SK-N-MC (cell line): ENCODE results near the gene PRKG1.

Experiments used
- DNase-seq: peaks from one replicate; pipeline ENCODE4 v3.0.0-alpha.2; 2011; ENCODE audit warnings: low read depth, low spot score
- H3K27ac ChIP-seq: fragments of 200-600 bp; sonication (generic); 2 replicates; pipeline ENCODE4 v1.5.1; 2016; ENCODE audit warnings: mixed run types
- H3K36me3 ChIP-seq: fragments of 200-600 bp; sonication (generic); 2 replicates; pipeline ENCODE4 v1.6.1; 2017; ENCODE audit warnings: antibody characterized with exemption, low read length, mixed read lengths; ENCODE audit not compliant: insufficient read depth
- H3K4me3 ChIP-seq: fragments of 200-600 bp; sonication (generic); 2 replicates; pipeline ENCODE4 v1.5.1; 2016
- H3K9ac ChIP-seq: fragments of 200-600 bp; sonication (generic); 2 replicates; pipeline ENCODE4 v1.8.0; 2017; ENCODE audit warnings: mixed run types, mixed read lengths; ENCODE audit not compliant: insufficient read length
- H3K9me3 ChIP-seq: fragments of 200-600 bp; sonication (generic); 2 replicates; pipeline ENCODE4 v1.6.1; 2017; ENCODE audit warnings: low read depth, mild to moderate bottlenecking, antibody characterized with exemption, low read length, moderate library complexity, mixed read lengths
- EZH2 ChIP-seq: fragments of 200-600 bp; sonication (generic); IDR thresholded peaks from one replicate; pipeline ENCODE4 v1.6.1; 2017; ENCODE audit warnings: antibody characterized with exemption
- FOXP2 ChIP-seq: optimal IDR thresholded peaks from 2 replicates; pipeline ENCODE3; 2011; ENCODE audit warnings: mild to moderate bottlenecking, moderate library complexity; ENCODE audit not compliant: insufficient read depth; ENCODE audit errors: extremely low read length, control extremely low read depth
- POLR2AphosphoS5 ChIP-seq: IDR thresholded peaks from 2 replicates; pipeline ENCODE4 v1.6.1; 2012; ENCODE audit warnings: mild to moderate bottlenecking, low read depth, low read length, borderline replicate concordance

Gene PRKG1

DNA sequence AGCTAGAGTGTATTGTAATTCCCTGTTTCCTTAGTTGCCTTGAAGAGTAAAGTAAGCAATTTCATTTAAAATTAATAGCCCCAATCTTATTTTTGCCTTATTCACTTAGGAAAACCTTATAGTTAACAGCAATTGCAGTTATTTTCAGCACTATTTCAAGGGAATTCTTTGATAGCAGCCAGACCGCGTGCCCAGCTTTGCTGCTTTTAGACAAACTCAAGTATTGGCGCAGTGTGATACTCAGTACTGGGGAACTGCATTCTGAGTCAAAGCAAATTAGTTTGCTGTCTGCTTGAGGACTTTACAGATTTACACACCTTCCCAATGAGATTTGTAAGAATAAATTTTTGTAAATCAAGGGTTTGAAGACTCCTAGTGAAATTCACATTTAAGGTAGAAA, 21.2 kb downstream of the PRKG1 start:
- Histone ChIP-seq H3K36me3 (no peaks in the 10 kb centered on the region), H3K9ac (no peak overlapping the region), H3K4me3 (no peak overlapping the region), H3K9me3 (no peaks in the 10 kb centered on the region), H3K27ac (no peak overlapping the region)
- DNase-seq = no peak
- TF ChIP-seq FOXP2 (no peak), EZH2 (no peak), POLR2AphosphoS5 (no peak)

GRCh38 chr10:51097546-51097945, 23.3 kb downstream of the PRKG1 start:
- Histone ChIP-seq H3K9ac (no peak overlapping the region), H3K9me3 (no peaks in the 10 kb centered on the region), H3K36me3 (no peaks in the 10 kb centered on the region), H3K27ac (no peak overlapping the region), H3K4me3 (no peak overlapping the region)
- no peak for DNase-seq
- TF ChIP-seq FOXP2 (no peak), POLR2AphosphoS5 (no peak), EZH2 (no peak)

DNA sequence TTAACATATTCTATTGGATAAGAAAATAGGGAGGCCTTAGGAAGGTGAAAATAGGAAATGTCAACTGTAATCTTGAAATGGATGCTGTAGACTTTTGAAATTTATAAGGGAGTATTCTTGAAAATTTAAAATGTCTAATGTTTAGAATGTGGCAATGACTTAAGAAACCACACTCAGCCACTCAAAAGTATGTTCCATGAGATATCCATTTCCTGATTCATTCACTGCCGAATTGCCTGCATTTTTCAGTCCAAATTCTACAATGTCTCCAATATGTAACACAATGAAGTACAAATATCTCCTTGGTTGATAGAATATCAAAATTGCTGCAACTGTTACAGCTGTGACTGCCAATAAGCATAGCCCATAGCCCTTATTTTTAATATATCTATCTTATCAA, 25.9 kb downstream of the PRKG1 start:
- Histone ChIP-seq H3K27ac (no peak overlapping the region), H3K9me3 (no peaks in the 10 kb centered on the region), H3K9ac (no peak overlapping the region), H3K36me3 (no peaks in the 10 kb centered on the region), H3K4me3 (no peak overlapping the region)
- DNase-seq = no peak
- no peak for TF ChIP-seq EZH2
- no peak for TF ChIP-seq POLR2AphosphoS5
- no peak for TF ChIP-seq FOXP2

DNA sequence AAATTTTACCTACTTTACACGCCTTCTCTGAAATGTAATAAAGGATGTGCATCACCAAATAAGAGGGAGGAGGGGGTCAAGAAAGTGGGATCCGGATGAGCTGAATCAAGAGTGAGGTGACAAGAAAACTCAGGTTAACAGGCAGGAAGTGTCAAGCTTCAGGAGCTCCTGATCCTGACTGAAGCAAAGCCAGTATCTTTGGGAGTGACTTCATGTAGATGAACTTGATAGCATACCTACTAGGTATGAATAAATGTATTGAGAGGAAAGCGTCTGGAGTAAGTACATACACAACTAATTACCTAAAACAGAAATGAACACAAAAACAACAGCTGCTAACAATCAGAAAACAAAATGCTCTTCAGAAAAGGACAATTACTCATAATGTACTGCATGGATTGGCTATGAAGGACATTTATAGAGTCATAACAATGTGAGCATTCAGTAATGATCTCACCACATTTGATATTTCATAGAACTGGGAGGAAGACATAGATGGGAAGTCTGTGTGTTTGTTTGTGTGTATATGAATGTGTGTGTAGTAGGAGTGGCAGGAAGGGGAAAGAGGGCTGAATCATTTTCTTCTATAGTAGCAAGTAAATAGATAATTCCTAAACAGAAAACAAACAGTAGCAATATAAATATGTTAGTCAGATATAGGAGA, 29.4 kb downstream of the PRKG1 start:
- no peak overlapping the region for H3K4me3 ChIP-seq
- DNase-seq = no peak
- H3K27ac ChIP-seq = no peak overlapping the region
- TF ChIP-seq POLR2AphosphoS5 = no peak
- no peak for TF ChIP-seq EZH2
- TF ChIP-seq FOXP2 = no peak
- H3K9ac ChIP-seq = no peak overlapping the region
- no peaks in the 10 kb centered on the region for H3K36me3 ChIP-seq
- H3K9me3 ChIP-seq = no peaks in the 10 kb centered on the region

- TF ChIP-seq POLR2AphosphoS5 = no peak
- no peak for TF ChIP-seq FOXP2
- TF ChIP-seq EZH2 = no peak
- H3K36me3 ChIP-seq = no peaks in the 10 kb centered on the region
- DNase-seq = no peak
- H3K27ac ChIP-seq = no peak overlapping the region
- H3K4me3 ChIP-seq = no peak overlapping the region
- H3K9ac ChIP-seq = no peak overlapping the region
- no peaks in the 10 kb centered on the region for H3K9me3 ChIP-seq
Observed at GRCh38 chr10:51106311-51106945, 32.1 kb downstream of the PRKG1 start.

GRCh38 chr10:51108406-51108805, 34.1 kb downstream of the PRKG1 start:
- no peaks in the 10 kb centered on the region for H3K36me3 ChIP-seq
- H3K9me3 ChIP-seq = no peaks in the 10 kb centered on the region
- H3K9ac ChIP-seq = no peak overlapping the region
- no peak overlapping the region for H3K27ac ChIP-seq
- no peak for TF ChIP-seq EZH2
- TF ChIP-seq FOXP2 = no peak
- no peak for TF ChIP-seq POLR2AphosphoS5
- no peak for DNase-seq
- H3K4me3 ChIP-seq = no peak overlapping the region

GRCh38 chr10:51109801-51110533, 35.7 kb downstream of the PRKG1 start:
- Histone ChIP-seq H3K9me3 (no peaks in the 10 kb centered on the region), H3K27ac (no peak overlapping the region), H3K4me3 (no peak overlapping the region), H3K36me3 (no peaks in the 10 kb centered on the region), H3K9ac (no peak overlapping the region)
- DNase-seq = no peak
- TF ChIP-seq EZH2 = no peak

DNA sequence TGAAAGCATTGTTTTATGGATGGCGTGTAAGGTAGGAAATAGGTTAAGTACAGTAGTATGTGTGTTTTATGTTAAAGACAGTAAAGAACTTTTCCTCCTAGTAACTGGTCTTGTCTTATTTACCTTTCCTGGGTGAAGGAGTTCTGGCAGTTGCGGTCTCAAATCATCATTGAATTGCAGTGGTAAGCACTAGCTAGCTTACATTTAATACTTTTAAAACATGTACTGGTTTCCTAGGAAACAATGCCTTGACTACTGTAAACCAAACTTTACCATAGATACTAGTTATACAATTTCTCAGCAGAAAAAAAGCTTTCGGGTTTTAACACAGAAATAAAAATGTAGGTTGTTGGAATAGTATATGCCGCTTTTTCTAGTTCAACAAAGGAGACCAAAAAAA, 37.7 kb downstream of the PRKG1 start:
- Histone ChIP-seq H3K9me3 (no peaks in the 10 kb centered on the region), H3K4me3 (no peak overlapping the region), H3K9ac (no peak overlapping the region), H3K36me3 (no peaks in the 10 kb centered on the region), H3K27ac (no peak overlapping the region)
- no peak for DNase-seq
- no peak for TF ChIP-seq EZH2
- no peak for TF ChIP-seq FOXP2
- TF ChIP-seq POLR2AphosphoS5 = no peak

- Histone ChIP-seq H3K36me3 (no peaks in the 10 kb centered on the region), H3K27ac (no peak overlapping the region), H3K4me3 (no peak overlapping the region), H3K9ac (no peak overlapping the region), H3K9me3 (no peaks in the 10 kb centered on the region)
- no peak for DNase-seq
- TF ChIP-seq EZH2 = no peak
- TF ChIP-seq FOXP2 = no peak
- TF ChIP-seq POLR2AphosphoS5 = no peak
Observed at GRCh38 chr10:51113007-51113406, 38.7 kb downstream of the PRKG1 start.
